Caco-2 (cell line): ENCODE data around the gene TEK. TPM values are rescaled to one million over a fixed set of nuclear protein-coding genes. Genes with fewer than 3 reads are reported as not detected.
"Not testable (repeated sequence)": the region's sequence is repeated elsewhere in the genome, so short reads cannot be mapped to it uniquely, and the experiment has no call there.

Source experiments
- BruUV-seq: library from RNA; stranded (reverse); fragments of 400-500 nt; replicated peaks from 2 replicates; lab custom pipeline; 2021; lab: Mats Ljungman, UMichigan
- CTCF ChIA-PET: fragments of 300-600 bp; sonication (Branson Sonifier 250); formaldehyde crosslinking; loops from one replicate; lab custom pipeline; 2022; ENCODE audit warnings: antibody characterized with exemption; lab: Charles Lee
- POLR2A ChIA-PET: fragments of 300-600 bp; sonication (Branson Sonifier 250); formaldehyde crosslinking; loops from one replicate; lab custom pipeline; 2022; ENCODE audit warnings: antibody characterized with exemption; lab: Charles Lee
- DNase-seq, 2 experiments: peaks; one replicate each; pipeline versions ENCODE4 v3.0.0 to v3.0.0-alpha.2; 2020 to 2022
- H3K27me3 ChIP-seq: replicated peaks from 2 replicates; pipeline ENCODE4 v1.6.0; 2011; ENCODE audit warnings: low read length; ENCODE audit not compliant: control insufficient read depth, insufficient read depth
- H3K36me3 ChIP-seq: 2 replicates; pipeline ENCODE4 v1.5.1; 2011; ENCODE audit warnings: low read length; ENCODE audit not compliant: control insufficient read depth, insufficient read depth
- H3K4me1 ChIP-seq: fragments of 250-450 bp; sonication (Bioruptor Pico); 2 replicates; pipeline ENCODE4 v1.5.1; 2020; ENCODE audit warnings: mild to moderate bottlenecking
- H3K4me3 ChIP-seq: 2 replicates; pipeline ENCODE4 v1.5.1; 2011; ENCODE audit warnings: low read depth, mild to moderate bottlenecking, control low read depth, low read length
- H3K9me3 ChIP-seq: fragments of 250-450 bp; sonication (Bioruptor Pico); 2 replicates; pipeline ENCODE4 v1.5.1; 2020; ENCODE audit warnings: mild to moderate bottlenecking, moderate library complexity
- H3K27ac Mint-ChIP-seq: one replicate; pipeline ENCODE4 v1.8.0; 2022; ENCODE audit warnings: mixed read lengths; ENCODE audit not compliant: unreplicated experiment
- H3K27me3 Mint-ChIP-seq: one replicate; pipeline ENCODE4 v1.8.0; 2022; ENCODE audit warnings: mixed read lengths; ENCODE audit not compliant: insufficient read depth, unreplicated experiment
- H3K36me3 Mint-ChIP-seq: one replicate; pipeline ENCODE4 v1.8.0; 2022; ENCODE audit warnings: mild to moderate bottlenecking, mixed read lengths; ENCODE audit not compliant: insufficient read depth, unreplicated experiment
- H3K4me1 Mint-ChIP-seq: one replicate; pipeline ENCODE4 v1.8.0; 2022; ENCODE audit warnings: low read depth, mixed read lengths; ENCODE audit not compliant: unreplicated experiment
- H3K4me3 Mint-ChIP-seq: one replicate; pipeline ENCODE4 v1.8.0; 2022; ENCODE audit warnings: mild to moderate bottlenecking, moderate library complexity, mixed read lengths; ENCODE audit not compliant: unreplicated experiment
- H3K9me3 Mint-ChIP-seq: one replicate; pipeline ENCODE4 v1.8.0; 2022; ENCODE audit warnings: mixed read lengths; ENCODE audit not compliant: unreplicated experiment
- intact Hi-C: fragments of 100-400 bp; cut with micrococcal nuclease; formaldehyde crosslinking; loops from one replicate; pipeline ENCODE4 v1.10.0; 2022; ENCODE audit not compliant: unreplicated experiment
- total RNA-seq: library from RNA; stranded (reverse); gene quantifications from 2 replicates; pipeline ENCODE4 v1.2.3, GENCODE V29; 2022
- TF ChIP-seq, protein P1 (sequence below), 2 experiments: fragments of 200-600 bp in 1 of 2; IDR thresholded peaks; 1 replicate in 1 of 2; 2 replicates in 1 of 2; pipeline versions ENCODE4 v1.5.1 to v1.8.0; 2011 to 2022; ENCODE audit warnings: antibody characterized with exemption in 1 of 2, control low read depth in 1 of 2, inconsistent platforms in 1 of 2, low read depth in 1 of 2, low read length in 1 of 2, mild to moderate bottlenecking in 1 of 2, moderate library complexity in 1 of 2; ENCODE audit not compliant: insufficient read depth in 1 of 2, severe bottlenecking in 1 of 2, unreplicated experiment in 1 of 2

Gene TEK
- total RNA-seq, 1 experiment from 2014 or later = not detected

DNA sequence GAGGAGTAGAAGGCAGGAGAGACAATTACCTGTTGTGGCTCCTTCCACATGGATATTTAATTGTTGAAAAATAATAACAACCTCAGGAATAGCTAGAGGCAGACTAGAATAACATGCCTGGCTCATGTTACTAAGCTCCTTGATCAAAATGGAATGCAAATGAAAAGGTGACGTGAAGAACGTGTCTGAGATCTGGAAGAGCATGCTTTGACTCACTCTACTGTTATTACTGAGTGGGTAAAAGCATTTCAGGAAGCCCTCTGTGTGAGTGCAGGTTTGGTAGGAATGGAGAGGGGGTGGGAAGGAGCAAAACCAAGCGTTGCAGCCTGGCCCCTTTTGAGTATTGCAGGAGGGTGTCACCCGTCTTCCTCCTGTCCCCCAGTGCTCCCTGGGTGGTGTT is 103.2 kb downstream of the TEK start:
- Mint-ChIP-seq H3K27ac (no peak overlapping the region), H3K9me3 (no peaks in the 10 kb centered on the region), H3K4me3 (no peak overlapping the region), H3K27me3 (peaks cover 4% of the 10 kb centered on the region), H3K36me3 (no peaks in the 10 kb centered on the region), H3K4me1 (no peaks in the 10 kb centered on the region)
- Histone ChIP-seq H3K4me3 (no peak overlapping the region), H3K9me3 (no peaks in the 10 kb centered on the region), H3K36me3 (no peaks in the 10 kb centered on the region), H3K4me1 (no peaks in the 10 kb centered on the region), H3K27me3 (no peaks in the 10 kb centered on the region)
- TF ChIP-seq, protein P1, sequence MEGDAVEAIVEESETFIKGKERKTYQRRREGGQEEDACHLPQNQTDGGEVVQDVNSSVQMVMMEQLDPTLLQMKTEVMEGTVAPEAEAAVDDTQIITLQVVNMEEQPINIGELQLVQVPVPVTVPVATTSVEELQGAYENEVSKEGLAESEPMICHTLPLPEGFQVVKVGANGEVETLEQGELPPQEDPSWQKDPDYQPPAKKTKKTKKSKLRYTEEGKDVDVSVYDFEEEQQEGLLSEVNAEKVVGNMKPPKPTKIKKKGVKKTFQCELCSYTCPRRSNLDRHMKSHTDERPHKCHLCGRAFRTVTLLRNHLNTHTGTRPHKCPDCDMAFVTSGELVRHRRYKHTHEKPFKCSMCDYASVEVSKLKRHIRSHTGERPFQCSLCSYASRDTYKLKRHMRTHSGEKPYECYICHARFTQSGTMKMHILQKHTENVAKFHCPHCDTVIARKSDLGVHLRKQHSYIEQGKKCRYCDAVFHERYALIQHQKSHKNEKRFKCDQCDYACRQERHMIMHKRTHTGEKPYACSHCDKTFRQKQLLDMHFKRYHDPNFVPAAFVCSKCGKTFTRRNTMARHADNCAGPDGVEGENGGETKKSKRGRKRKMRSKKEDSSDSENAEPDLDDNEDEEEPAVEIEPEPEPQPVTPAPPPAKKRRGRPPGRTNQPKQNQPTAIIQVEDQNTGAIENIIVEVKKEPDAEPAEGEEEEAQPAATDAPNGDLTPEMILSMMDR (IDR thresholded peaks at IDR 0.05; ENCODE audit: insufficient read depth in 1 of 2, low read depth in 1 of 2, low read length in 1 of 2, severe bottlenecking in 1 of 2, unreplicated experiment in 1 of 2) = no peak
- ChIA-PET CTCF (no interaction called here), POLR2A (no interaction called here)
- intact Hi-C loops = no loop called here
- BruUV-seq = no TSS peak
- DNase-seq = no peak

DNA sequence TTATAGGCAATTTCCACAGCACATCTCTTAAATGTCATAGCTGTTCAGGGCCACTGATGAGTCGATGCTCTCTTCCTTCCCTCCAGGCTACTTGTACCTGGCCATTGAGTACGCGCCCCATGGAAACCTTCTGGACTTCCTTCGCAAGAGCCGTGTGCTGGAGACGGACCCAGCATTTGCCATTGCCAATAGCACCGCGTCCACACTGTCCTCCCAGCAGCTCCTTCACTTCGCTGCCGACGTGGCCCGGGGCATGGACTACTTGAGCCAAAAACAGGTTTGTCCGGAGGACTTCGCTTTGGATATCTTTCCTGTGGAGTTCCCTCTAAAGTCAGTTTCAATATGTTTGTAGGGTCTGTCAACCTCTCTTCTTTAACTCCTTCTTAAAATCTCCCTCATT is 103.6 kb downstream of the TEK start:
- ChIA-PET CTCF (no interaction called here), POLR2A (no interaction called here)
- no peaks in the 10 kb centered on the region for H3K4me1 Mint-ChIP-seq

DNA sequence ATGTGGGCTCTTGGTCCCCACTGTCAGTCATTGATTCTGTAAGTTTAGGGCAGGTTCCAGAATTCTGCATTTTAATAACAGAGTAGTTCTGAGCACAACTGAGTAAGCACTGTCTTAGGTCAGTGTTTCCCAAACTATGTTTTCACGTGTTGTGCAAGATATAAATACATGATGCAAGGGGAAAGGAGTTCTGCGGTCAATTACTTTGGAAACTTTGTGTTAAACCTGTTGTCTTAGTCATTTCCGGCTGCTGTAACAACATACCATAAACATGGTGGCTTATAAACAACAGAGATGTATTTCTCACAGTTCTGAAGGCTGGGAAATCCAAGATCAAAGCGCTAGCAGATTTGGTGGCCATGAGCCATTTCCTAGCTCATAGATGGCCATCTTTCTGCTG is 118.2 kb downstream of the TEK start:
- POLR2A ChIA-PET = no interaction called here

More for the DNA sequence above, 103.6 kb downstream of the TEK start:
- no peaks in the 10 kb centered on the region for H3K36me3 ChIP-seq
- Mint-ChIP-seq H3K9me3 (no peaks in the 10 kb centered on the region), H3K27me3 (peaks cover 4% of the 10 kb centered on the region), H3K27ac (no peak overlapping the region), H3K36me3 (no peaks in the 10 kb centered on the region), H3K4me3 (no peak overlapping the region)
- H3K4me1 ChIP-seq = no peaks in the 10 kb centered on the region
- no peak overlapping the region for H3K4me3 ChIP-seq
- DNase-seq = no peak
- intact Hi-C loops = no loop called here
- no TSS peak for BruUV-seq
- TF ChIP-seq, protein P1 (IDR thresholded peaks at IDR 0.05; ENCODE audit: insufficient read depth in 1 of 2, low read depth in 1 of 2, low read length in 1 of 2, severe bottlenecking in 1 of 2, unreplicated experiment in 1 of 2) = no peak
- no peaks in the 10 kb centered on the region for H3K27me3 ChIP-seq
- no peaks in the 10 kb centered on the region for H3K9me3 ChIP-seq

DNA sequence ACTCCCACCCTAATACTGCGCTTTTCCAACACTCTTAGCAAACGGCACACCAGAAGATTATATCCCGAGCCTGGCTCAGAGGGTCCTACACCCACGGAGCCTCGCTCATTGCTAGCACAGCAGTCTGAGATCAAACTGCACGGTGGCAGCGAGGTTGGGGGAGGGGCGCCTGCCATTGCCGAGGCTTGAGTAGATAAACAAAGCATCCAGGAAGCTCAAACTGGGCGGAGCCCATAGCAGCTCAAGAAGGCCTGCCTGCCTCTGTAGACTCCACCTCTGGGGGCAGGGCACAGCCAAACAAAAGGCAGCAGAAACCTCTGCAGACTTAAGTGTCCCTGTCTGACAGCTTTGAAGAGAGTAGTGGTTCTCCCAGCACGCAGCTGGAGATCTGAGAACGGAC is 130.6 kb downstream of the TEK start:
- POLR2A ChIA-PET, CTCF ChIA-PET, H3K9me3 ChIP-seq, H3K4me1 ChIP-seq, H3K9me3 Mint-ChIP-seq, H3K4me1 Mint-ChIP-seq, DNase-seq, H3K4me3 Mint-ChIP-seq, H3K27me3 Mint-ChIP-seq, intact Hi-C loops, H3K27me3 ChIP-seq, H3K27ac Mint-ChIP-seq, H3K36me3 ChIP-seq, BruUV-seq, H3K36me3 Mint-ChIP-seq, H3K4me3 ChIP-seq: not testable (repeated sequence)

More for the DNA sequence above, 118.2 kb downstream of the TEK start:
- BruUV-seq = no TSS peak
- Mint-ChIP-seq H3K27ac (no peak overlapping the region), H3K9me3 (no peaks in the 10 kb centered on the region), H3K4me3 (no peak overlapping the region), H3K4me1 (no peaks in the 10 kb centered on the region), H3K36me3 (no peaks in the 10 kb centered on the region), H3K27me3 (peaks cover 5% of the 10 kb centered on the region)
- intact Hi-C loops = no loop called here
- H3K9me3 ChIP-seq = no peaks in the 10 kb centered on the region
- CTCF ChIA-PET = no interaction called here
- H3K4me3 ChIP-seq = no peak overlapping the region
- TF ChIP-seq, protein P1 (IDR thresholded peaks at IDR 0.05; ENCODE audit: insufficient read depth in 1 of 2, low read depth in 1 of 2, low read length in 1 of 2, severe bottlenecking in 1 of 2, unreplicated experiment in 1 of 2) = no peak
- no peaks in the 10 kb centered on the region for H3K4me1 ChIP-seq
- no peaks in the 10 kb centered on the region for H3K27me3 ChIP-seq
- H3K36me3 ChIP-seq = no peaks in the 10 kb centered on the region
- no peak for DNase-seq
